Central memory CD8-positive, alpha-beta T cell (primary cell): ENCODE results near the gene STAB1.
"Not testable (repeated sequence)": the region's sequence is repeated elsewhere in the genome, so short reads cannot be mapped to it uniquely, and the experiment has no call there.

Experiments
- ATAC-seq: fragments of 150-1000 bp; cut with Tn5 transposase; replicated peaks from 2 replicates; pipeline ENCODE4 v1.10.0; 2022; ENCODE audit warnings: mild to moderate bottlenecking, moderate FRiP score, moderate number of reproducible peaks; ENCODE audit not compliant: poor library complexity, severe bottlenecking; ENCODE audit errors: extremely low read depth
- DNase-seq, 2 donors: peaks; one replicate each; pipeline ENCODE4 v3.0.0; 2021; ENCODE audit warnings: low spot score in 2 of 2
- H3K27ac Mint-ChIP-seq: one replicate; pipeline ENCODE4 v1.8.0; 2022; ENCODE audit warnings: low read depth, mild to moderate bottlenecking, moderate library complexity, mixed read lengths
- H3K27me3 Mint-ChIP-seq: one replicate; pipeline ENCODE4 v1.8.0; 2022; ENCODE audit warnings: mixed read lengths
- H3K36me3 Mint-ChIP-seq: one replicate; pipeline ENCODE4 v1.8.0; 2022; ENCODE audit warnings: mild to moderate bottlenecking, moderate library complexity, mixed read lengths; ENCODE audit not compliant: insufficient read depth
- H3K4me1 Mint-ChIP-seq: one replicate; pipeline ENCODE4 v1.8.0; 2022; ENCODE audit warnings: mixed read lengths
- H3K4me3 Mint-ChIP-seq: one replicate; pipeline ENCODE4 v1.8.0; 2022; ENCODE audit warnings: mild to moderate bottlenecking, moderate library complexity, mixed read lengths
- H3K9me3 Mint-ChIP-seq: one replicate; pipeline ENCODE4 v1.8.0; 2022; ENCODE audit warnings: mixed read lengths

STAB1 gene

DNA sequence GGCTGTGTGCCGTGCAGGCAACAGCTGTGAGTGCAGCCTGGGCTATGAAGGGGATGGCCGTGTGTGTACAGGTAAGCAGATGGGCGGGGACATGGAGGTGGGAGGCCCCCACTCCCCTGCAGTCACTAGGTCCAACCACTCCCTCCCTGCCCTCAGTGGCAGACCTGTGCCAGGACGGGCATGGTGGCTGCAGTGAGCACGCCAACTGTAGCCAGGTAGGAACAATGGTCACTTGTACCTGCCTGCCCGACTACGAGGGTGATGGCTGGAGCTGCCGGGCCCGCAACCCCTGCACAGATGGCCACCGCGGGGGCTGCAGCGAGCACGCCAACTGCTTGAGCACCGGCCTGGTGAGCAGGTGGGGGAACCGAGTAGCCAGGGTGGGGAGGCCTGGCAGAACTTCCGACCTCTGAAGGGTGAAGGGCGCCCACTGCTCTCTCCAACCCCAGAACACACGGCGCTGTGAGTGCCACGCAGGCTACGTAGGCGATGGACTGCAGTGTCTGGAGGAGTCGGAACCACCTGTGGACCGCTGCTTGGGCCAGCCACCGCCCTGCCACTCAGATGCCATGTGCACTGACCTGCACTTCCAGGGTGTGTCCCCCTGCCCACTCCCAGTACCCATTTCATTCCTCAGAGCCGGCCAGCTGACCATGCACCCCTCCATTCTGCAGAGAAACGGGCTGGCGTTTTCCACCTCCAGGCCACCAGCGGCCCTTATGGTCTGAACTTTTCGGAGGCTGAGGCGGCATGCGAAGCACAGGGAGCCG is 26.9 kb downstream of the STAB1 start:
- H3K27me3 Mint-ChIP-seq, result no peaks in the 10 kb centered on the region
- H3K36me3 Mint-ChIP-seq, result peaks cover 2% of the 10 kb centered on the region
- H3K4me1 Mint-ChIP-seq, result no peaks in the 10 kb centered on the region

GRCh38 chr3:52522651-52523251 is 27.6 kb downstream of the STAB1 start:
- Mint-ChIP-seq H3K4me1 (no peaks in the 10 kb centered on the region), H3K4me3 (no peak overlapping the region), H3K9me3 (no peaks in the 10 kb centered on the region), H3K36me3 (peaks cover 2% of the 10 kb centered on the region), H3K27ac (no peak overlapping the region), H3K27me3 (no peaks in the 10 kb centered on the region)
- no peak for DNase-seq
- ATAC-seq, result no peak

More for the DNA sequence above, 26.9 kb downstream of the STAB1 start:
- H3K9me3 Mint-ChIP-seq, result no peaks in the 10 kb centered on the region
- DNase-seq (no peak), ATAC-seq (no peak)
- H3K4me3 Mint-ChIP-seq, result no peak overlapping the region
- H3K27ac Mint-ChIP-seq, result no peak overlapping the region

- Mint-ChIP-seq H3K4me3 (no peak overlapping the region), H3K4me1 (no peaks in the 10 kb centered on the region), H3K27me3 (no peaks in the 10 kb centered on the region), H3K36me3 (peaks cover 2% of the 10 kb centered on the region), H3K9me3 (no peaks in the 10 kb centered on the region), H3K27ac (no peak overlapping the region)
- ATAC-seq (no peak), DNase-seq (no peak)
Observed at GRCh38 chr3:52523386-52524257, 28.5 kb downstream of the STAB1 start.

DNA sequence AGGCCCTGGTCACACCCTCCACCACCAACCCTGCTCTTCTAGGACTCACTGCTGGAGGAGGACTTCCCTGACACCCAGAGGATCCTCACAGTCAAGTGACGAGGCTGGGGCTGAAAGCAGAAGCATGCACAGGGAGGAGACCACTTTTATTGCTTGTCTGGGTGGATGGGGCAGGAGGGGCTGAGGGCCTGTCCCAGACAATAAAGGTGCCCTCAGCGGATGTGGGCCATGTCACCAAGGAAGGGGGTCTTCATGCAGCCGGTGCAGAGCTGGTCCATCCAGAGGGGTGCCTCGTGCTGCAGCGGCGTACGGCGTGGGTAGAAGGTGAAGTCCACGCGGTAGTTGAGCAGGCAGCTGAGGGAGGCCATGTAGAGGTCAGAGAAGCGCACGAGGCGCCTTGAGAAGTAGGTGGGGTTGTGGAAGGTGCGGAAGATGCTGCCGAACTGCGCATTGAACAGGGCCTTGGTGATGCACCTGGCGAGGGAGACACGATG is 29.2 kb downstream of the STAB1 start:
- Mint-ChIP-seq H3K9me3 (no peaks in the 10 kb centered on the region), H3K36me3 (peaks cover 2% of the 10 kb centered on the region), H3K27ac (no peak overlapping the region)

DNA sequence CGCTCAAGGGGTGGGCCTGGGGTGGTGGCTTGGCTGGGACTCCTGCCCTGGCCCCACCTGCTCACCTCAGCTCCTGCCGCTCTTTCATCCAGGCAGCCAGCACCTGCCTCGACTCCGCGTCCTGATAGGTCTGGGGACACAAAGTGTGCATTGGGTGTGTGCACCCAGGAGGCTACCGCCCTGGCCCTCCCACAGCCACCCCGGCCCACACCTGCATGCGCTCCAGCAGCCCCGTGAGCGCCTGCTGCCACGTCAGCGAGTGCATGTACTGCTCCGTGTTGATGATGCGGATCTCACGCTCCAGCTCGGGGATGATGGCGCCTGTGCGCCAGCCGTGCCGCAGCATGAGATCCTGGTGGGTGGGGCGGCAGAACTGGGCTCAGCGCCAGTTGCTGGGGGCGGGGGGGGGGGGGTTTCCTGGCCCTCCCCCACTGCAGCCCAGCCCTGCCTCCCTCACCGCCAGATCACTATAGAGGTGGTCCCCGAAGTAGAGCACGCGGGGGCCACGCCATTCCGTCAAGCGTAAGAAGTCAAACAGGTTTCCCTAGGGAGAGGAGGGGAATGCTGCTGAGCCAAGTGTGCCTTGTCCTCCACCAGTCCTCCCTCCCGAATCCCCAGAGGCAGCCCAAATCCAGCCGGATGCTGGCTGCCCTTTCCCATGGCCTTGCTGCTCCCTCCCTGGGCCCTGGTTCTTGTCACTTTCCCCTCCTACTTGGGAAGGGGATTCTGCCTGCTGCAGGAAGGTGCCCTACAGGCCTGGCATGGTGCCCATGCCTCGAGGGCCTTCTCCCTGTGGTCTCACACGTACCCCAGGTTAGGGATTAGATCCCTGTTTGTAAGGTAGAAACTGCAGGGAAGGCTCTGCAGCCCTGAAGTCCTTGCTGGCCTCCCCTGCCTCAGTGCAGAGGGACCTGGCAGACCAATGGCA is 29.9 kb downstream of the STAB1 start:
- Mint-ChIP-seq H3K27me3 (no peaks in the 10 kb centered on the region), H3K4me1 (no peaks in the 10 kb centered on the region), H3K4me3 (no peak overlapping the region), H3K27ac (no peak overlapping the region), H3K9me3 (no peaks in the 10 kb centered on the region), H3K36me3 (peaks cover 2% of the 10 kb centered on the region)
- no peak for DNase-seq
- ATAC-seq, result no peak

More for the DNA sequence above, 29.2 kb downstream of the STAB1 start:
- Mint-ChIP-seq H3K4me3 (no peak overlapping the region), H3K4me1 (no peaks in the 10 kb centered on the region), H3K27me3 (no peaks in the 10 kb centered on the region)
- no peak for DNase-seq
- ATAC-seq, result no peak

DNA sequence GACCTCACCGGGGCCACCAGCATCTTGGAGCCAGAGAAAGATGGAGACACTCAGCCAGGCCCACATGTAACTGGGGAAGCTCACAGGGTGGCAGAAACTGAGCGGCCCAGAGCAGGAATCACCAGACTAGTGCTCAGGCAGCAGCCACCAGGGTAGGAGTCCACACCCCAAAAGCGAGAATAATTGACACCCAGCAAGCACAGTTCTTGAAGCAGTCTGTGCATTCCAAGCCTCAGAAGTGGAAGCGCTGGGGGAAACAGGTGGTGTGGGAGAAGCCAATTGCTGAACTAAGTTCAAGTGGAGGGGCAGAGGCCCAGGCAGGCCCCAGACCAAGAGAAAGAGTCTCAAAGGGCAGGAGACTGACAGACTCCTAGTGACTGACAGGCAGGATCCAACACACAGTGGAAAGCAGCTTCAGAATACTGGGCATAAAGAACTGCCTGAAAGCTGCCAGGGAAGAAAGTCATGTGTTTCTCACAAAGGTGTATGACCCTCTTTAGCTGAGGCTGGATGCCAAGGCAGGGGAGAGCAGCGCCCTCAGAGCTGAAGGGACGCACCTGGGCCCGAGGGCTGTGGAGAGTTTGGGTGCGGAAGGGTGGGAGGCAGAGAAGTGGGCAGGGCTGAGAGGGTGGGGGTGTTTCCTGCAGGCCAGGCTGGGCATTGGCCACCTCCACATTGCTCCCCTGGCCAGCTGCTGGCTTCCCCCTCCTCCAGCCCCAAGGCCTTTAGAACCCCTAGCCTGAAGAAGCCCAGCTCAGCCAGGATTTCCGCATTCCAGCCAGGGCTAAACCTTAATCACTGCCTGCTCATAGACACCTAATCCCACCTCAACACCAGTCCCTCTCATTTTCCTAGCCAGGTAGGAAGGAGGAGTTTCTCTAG is 30.8 kb downstream of the STAB1 start:
- Mint-ChIP-seq H3K36me3 (peaks cover 2% of the 10 kb centered on the region), H3K4me1 (no peaks in the 10 kb centered on the region), H3K4me3 (no peak overlapping the region), H3K27ac (no peak overlapping the region), H3K9me3 (no peaks in the 10 kb centered on the region), H3K27me3 (no peaks in the 10 kb centered on the region)
- no peak for DNase-seq
- ATAC-seq, result no peak

GRCh38 chr3:52526671-52527038 is 31.5 kb downstream of the STAB1 start:
- not testable (repeated sequence) for H3K4me3 Mint-ChIP-seq, H3K36me3 Mint-ChIP-seq, H3K27me3 Mint-ChIP-seq, H3K27ac Mint-ChIP-seq, H3K4me1 Mint-ChIP-seq, ATAC-seq, H3K9me3 Mint-ChIP-seq, DNase-seq

- H3K27me3 Mint-ChIP-seq, result no peaks in the 10 kb centered on the region
- H3K36me3 Mint-ChIP-seq, result peaks cover 2% of the 10 kb centered on the region
- DNase-seq, result no peak
- H3K27ac Mint-ChIP-seq, result no peak overlapping the region
- no peaks in the 10 kb centered on the region for H3K9me3 Mint-ChIP-seq
- no peak overlapping the region for H3K4me3 Mint-ChIP-seq
- no peak for ATAC-seq
- H3K4me1 Mint-ChIP-seq, result peaks cover 1% of the 10 kb centered on the region
Observed at GRCh38 chr3:52527039-52527731, 32.0 kb downstream of the STAB1 start.

DNA sequence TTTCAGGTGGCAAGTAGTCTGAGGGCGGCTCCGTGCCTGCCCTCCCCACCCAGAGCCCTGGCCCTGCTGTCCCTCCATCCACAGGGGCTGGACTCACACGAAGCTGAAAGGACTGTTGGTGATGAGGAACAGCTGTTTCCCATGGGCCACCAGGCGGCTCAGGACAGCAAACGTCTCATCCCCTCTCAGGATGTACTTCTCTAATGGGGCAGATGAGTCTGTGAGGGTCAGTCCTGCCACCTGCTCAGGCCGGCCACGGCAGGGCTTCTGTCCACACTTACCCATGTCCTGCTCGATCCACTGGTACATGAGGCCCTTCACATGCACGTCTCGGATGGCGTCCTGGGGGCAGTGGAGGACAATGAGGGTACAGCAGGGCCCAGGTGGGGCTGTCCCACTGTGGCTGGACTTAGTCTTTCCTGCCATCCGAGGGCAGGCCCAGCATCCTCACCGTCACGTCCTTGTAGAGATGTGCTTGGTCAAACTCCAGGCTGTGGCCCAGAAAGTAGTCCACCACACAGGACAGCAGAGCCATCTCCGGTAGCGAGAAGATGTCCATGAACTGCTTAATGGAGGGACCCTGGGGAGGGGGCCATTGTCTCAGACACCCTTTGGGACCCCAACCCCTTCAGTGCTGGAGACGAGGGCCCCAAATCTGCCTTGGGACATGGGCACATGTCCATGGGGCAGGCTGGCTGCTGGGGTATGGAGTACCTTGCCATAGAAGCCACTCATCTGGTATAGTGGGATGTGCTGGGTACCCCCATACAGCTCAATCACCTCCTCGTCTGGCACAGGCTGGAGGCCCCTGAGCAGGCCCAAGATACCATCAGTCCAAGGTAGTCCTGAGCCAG is 32.8 kb downstream of the STAB1 start:
- Mint-ChIP-seq H3K9me3 (no peaks in the 10 kb centered on the region), H3K27me3 (no peaks in the 10 kb centered on the region), H3K4me1 (peaks cover 7% of the 10 kb centered on the region), H3K36me3 (peaks cover 4% of the 10 kb centered on the region), H3K27ac (no peak overlapping the region), H3K4me3 (no peak overlapping the region)
- ATAC-seq (no peak), DNase-seq (no peak)

DNA sequence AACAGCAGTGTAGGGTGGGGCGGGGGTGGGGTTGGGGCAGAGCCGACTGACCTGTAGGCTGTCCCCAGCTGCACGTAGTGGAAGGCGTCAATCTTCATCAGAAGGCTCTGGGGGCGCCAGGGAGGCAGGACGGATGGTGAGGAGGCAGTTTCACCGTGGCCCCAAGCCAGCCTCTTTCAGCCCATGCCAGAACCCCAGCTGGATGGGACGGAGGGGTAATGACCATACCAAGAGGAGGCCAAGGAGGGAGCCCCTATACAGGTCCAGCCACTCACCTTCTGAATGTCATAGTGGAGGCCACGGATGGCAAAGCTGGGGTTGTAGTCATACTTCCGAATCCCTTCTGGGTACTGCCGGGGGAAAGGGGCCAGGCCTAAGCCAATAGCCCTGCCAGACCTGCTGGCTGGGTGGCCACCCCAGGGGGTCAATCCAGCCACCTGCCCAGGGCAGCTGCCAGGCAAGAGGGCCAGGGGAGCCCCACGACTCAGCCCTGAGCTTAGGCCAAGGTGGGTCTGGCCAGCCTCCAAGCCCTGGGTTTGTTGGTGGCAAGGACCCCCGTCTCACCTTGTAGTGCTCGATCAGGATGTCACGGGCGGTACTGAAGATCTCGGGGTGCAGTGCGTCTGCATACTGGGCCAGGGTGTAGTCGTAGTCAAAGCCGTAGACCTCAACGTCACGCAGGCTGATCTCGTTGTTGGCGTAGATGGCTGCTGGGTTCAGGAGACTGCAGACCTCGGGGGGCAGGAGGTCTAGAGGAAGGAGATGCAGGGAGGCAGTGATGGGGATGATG is 33.6 kb downstream of the STAB1 start:
- no peak overlapping the region for H3K4me3 Mint-ChIP-seq
- H3K9me3 Mint-ChIP-seq, result no peaks in the 10 kb centered on the region
- H3K27me3 Mint-ChIP-seq, result no peaks in the 10 kb centered on the region
- peaks cover 4% of the 10 kb centered on the region for H3K36me3 Mint-ChIP-seq
- ATAC-seq, result no peak
- H3K4me1 Mint-ChIP-seq, result peaks cover 7% of the 10 kb centered on the region
- H3K27ac Mint-ChIP-seq, result no peak overlapping the region
- no peak for DNase-seq
